Endometrial microvascular endothelial cells (primary cell): ENCODE measurements around the gene PPP1R9A. TPM values are rescaled to one million over a fixed set of nuclear protein-coding genes. Genes with fewer than 3 reads are reported as not detected.

Experiments
- in situ Hi-C: cut with HindIII; loops from 2 replicates; pipeline ENCODE4 v1.10.0; 2017; ENCODE audit warnings: low sequenced_read_pairs, low pct_unique_long_range_greater_than_20kb; ENCODE audit errors: inconsistent ontology term
- total RNA-seq: library from RNA; depleted of rRNA; stranded (reverse); fragments of >200 nt; gene quantifications from one replicate; pipeline ENCODE4 v1.2.3, GENCODE V29; 2015; ENCODE audit errors: inconsistent ontology term

PPP1R9A gene
- total RNA-seq, 1 donor from 2014 or later: not detected

DNA sequence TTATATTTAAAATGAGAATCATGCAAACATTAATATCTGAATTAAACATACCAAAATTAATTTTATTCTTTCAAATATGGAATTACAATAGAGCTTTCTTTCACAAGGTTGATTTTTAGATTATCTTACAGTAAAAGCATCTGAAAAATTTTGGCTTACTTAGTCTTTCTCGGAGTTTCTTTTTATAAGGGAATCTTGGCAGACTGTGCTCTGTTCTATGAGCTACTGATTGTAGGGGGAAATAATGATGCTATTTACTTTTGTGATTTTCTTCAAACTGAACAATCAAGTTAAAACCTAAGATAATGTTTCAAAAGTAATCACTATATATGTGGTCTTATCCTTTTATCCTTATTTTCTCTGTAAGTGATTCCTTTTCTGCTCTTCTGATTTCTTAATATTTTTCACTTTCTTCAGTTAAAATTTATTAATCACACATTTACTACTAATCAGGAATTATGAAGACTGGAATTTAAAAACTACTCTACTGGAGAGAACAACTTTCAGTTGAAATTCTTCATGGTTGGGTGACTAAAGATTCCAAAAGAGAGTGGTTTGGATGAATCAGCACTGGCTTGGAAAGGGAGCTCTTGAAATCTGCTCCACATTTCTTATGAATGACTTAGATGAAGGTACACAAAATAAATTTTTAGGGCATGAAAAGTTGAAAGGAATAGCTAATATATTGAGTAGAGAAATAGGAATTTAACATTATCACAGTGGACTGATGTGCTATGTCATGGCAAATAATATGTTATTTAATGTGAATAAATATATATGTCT lies 103.9 kb downstream of the PPP1R9A start:
- in situ Hi-C loops: no loop called here

DNA sequence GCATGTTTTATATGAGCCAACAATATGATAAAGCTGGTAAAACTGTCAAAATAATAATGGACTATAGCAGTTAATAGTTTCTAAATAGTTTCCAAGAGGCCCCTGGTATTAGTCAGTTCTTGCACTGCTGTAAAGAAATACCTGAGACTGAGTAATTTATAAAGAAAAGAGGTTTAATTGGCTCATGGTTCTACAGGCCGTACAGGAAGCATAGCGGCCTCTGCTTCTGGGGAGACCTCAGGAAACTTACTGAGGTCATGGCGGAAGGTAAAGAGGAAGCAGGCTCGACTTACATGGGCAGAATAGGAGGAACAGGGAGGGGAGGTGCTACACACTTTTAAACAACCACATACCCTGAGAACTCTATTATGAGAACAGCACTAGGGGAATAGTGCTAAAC lies 104.6 kb downstream of the PPP1R9A start:
- in situ Hi-C loops: no loop called here

DNA sequence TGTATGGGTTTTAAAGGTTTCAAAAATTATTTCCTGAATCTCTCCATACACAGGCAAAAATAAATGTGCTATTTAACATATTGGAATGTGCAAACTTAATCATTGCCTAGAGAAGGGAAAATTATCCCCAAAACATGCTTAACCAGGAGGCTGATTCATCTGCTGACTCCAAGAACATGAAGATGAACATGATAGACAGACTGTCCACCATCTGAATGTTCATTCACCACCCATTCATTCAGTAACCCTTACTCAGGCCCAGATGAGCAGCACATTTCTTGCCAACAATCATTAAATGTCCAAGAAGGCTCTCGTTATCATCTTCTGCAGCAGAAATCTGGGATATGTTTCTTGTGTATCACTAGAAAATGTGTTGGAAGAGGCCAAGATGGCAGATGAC lies 110.6 kb downstream of the PPP1R9A start:
- in situ Hi-C loops: no loop called here

DNA sequence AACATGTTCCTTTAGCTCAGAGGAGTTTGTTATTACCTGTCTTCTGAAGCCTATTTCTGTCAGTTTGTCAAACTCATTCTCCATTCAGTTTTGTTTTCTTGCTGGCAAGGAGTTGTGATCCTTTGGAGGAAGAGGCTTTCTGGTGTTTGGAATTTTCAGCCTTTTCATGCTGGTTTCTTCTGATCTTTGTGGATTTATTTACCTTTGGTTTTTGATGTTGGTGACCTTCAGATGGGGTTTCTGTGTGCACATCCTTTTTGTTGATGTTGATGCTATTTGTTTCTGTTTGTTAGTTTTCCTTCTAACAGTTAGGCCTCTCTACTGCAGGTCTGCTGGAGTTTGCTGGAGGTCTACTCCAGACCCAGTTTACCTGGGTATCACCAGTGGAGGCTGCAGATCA lies 118.6 kb downstream of the PPP1R9A start:
- in situ Hi-C loops: no loop called here

DNA sequence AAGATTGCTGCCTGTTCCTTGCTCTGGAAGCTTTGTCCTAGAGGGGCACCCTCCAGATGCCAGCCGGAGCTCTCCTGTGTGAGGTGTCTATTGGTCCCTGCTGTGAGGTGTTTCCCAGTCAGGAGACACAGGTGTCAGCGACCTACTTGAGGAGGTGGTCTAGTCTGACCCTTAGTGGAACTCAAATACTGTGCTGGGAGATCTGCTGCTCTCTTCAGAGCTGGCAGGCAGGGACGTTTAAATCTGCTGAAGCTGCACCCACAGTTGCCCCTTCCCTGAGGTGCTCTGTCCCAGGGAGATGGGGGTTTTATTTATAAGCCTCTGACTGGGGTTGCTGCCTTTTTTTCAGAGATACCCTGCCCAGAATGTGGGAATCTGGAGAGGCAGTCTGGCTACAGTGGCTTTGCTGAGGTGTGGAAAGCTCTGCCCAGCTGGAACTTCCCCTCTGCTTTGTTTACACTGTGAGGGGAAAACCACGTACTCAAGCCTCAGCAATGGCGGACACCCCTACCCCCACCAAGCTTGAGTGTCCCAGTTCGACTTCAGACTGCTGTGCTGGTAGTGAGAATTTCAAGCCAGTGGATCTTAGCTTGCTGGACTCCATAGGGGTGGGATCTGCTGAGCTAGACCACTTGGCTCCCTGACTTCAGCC lies 119.2 kb downstream of the PPP1R9A start:
- in situ Hi-C loops: no loop called here

- in situ Hi-C loops: no loop called here
Observed at GRCh38 chr7:95027234-95027872, 120.0 kb downstream of the PPP1R9A start.

DNA sequence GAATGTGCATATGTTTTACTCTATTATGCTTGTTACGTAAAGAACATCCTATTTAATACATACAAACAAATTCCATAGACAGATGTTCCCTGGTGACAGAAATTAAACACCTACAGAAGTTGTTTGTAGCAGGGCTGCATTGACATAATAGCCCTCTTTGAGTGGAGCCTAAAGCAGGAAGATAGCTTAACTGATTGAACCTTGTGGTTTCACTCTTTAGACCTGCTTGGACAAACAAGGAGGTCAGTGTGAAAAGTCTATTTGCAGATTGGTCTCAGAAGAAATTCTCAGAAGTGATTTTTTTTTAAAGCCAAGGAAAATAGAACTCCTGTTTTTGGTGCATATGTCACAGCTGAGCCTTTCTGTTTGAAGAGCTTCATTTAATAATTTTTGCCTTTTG lies 121.3 kb downstream of the PPP1R9A start:
- in situ Hi-C loops: no loop called here

- in situ Hi-C loops: no loop called here
Observed at GRCh38 chr7:95035295-95035694, 127.9 kb downstream of the PPP1R9A start.

- in situ Hi-C loops: no loop called here
Observed at GRCh38 chr7:95041031-95041430, 133.6 kb downstream of the PPP1R9A start.

GRCh38 chr7:95045236-95045923 lies 138.0 kb downstream of the PPP1R9A start:
- in situ Hi-C loops: no loop called here

- in situ Hi-C loops: no loop called here
Observed at GRCh38 chr7:95046494-95047240, 139.3 kb downstream of the PPP1R9A start.

- in situ Hi-C loops: no loop called here
Observed at GRCh38 chr7:95047291-95047690, 139.9 kb downstream of the PPP1R9A start.

GRCh38 chr7:95052566-95053094 lies 145.2 kb downstream of the PPP1R9A start:
- in situ Hi-C loops: no loop called here

GRCh38 chr7:95054386-95054785 lies 147.0 kb downstream of the PPP1R9A start:
- in situ Hi-C loops: no loop called here

- in situ Hi-C loops: no loop called here
Observed at GRCh38 chr7:95055295-95055694, 147.9 kb downstream of the PPP1R9A start.

DNA sequence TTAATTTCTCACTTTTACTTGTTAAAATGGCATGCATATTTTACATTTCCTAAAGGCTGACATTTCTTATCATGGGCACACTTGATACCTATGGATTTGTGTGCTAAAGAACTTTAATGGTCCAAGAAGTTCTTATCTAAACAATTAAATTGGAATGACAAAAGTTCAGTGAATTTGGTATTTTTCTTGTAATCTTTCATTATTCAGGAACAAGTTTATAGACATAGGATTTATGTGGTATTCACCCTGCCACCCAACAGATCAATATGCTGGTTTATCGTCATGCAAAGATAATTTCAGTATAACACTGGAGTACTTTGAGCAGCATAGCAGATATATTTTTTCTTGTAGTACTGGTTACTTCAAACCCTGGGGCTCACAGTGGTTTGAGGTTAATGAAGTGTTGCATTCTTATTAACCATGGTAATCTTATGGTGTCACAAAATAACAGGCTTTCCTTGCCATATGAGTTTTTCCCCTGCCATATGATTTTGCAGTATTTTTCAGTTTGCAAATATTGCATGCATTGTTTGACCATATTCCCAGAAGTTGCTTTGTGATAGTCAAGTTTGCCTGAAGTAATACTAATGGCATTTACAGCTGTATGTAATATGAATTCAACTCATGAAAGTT lies 148.8 kb downstream of the PPP1R9A start:
- in situ Hi-C loops: no loop called here

DNA sequence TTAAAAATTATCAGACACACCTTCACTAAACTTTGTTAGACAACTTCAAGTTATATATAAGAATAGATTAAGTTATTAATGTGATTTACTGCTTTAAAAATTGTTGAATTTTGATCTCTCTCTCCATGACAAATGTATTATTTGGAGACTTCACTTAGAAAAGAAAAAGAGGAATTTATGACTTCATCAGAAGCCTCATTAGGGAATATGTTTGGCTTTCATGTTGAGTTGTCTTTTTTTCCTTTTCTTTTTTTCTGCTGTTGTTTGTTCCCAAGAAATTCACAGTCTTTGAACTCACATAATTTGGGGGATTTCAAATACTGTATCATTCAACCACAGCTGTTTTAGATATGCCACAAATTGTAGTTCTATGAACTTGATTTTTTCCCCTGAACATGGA lies 149.5 kb downstream of the PPP1R9A start:
- in situ Hi-C loops: no loop called here

DNA sequence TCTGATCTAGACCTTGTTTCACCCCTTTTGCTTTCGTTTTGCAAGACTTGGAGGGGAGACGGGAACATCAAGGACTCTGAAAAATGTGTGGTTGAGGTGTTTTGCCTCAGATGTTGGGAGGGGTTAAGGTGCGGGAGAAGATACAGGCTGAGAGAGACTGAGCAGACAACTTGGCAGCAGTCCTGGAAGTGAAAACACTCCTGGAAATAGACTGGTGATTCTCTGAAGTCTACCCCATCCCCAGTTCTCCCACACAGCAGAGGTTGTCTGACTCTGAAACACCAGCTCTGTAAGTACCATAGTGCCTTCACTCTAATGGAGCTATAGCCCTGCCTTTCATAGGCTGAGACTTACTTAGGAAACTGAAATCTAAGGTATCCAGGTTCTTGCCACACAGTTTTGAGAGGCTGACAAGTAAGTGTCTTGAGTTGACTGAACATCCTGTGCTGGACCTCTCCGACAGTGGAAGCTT lies 152.5 kb downstream of the PPP1R9A start:
- in situ Hi-C loops: no loop called here
